ENCODE data around the gene GMPR.

The GMPR gene

GRCh38 chr6:16306334-16306733, 67.9 kb downstream of the GMPR start:
- no peak for DNase-seq

- DNase-seq: no peak
Observed at GRCh38 chr6:16311763-16312162, 73.4 kb downstream of the GMPR start.

- DNase-seq: no peak
Observed at GRCh38 chr6:16313732-16314131, 75.3 kb downstream of the GMPR start.

GRCh38 chr6:16314296-16314695, 75.9 kb downstream of the GMPR start:
- DNase-seq: no peak

GRCh38 chr6:16316741-16317251, 78.4 kb downstream of the GMPR start:
- peak; percentile 50 for DNase-seq

- DNase-seq: peak; percentile 18
Observed at GRCh38 chr6:16318538-16318937, 80.2 kb downstream of the GMPR start.

- no peak for DNase-seq
Observed at GRCh38 chr6:16318953-16319720, 80.8 kb downstream of the GMPR start.

- peak; percentile 83 for DNase-seq
Observed at GRCh38 chr6:16319813-16320532, 81.6 kb downstream of the GMPR start.

GRCh38 chr6:16320533-16321340, 82.3 kb downstream of the GMPR start:
- no peak for DNase-seq

- DNase-seq: no peak
Observed at GRCh38 chr6:16321341-16321710, 82.9 kb downstream of the GMPR start.

- DNase-seq: no peak
Observed at GRCh38 chr6:16321826-16322225, 83.4 kb downstream of the GMPR start.

- peak; percentile 93 for DNase-seq
Observed at GRCh38 chr6:16322666-16323312, 84.4 kb downstream of the GMPR start.

- DNase-seq: no peak
Observed at GRCh38 chr6:16324184-16324583, 85.8 kb downstream of the GMPR start.

- no peak for DNase-seq
Observed at GRCh38 chr6:16324606-16325225, 86.3 kb downstream of the GMPR start.

GRCh38 chr6:16326531-16326930, 88.1 kb downstream of the GMPR start:
- no peak for DNase-seq

- DNase-seq: no peak
Observed at GRCh38 chr6:16326971-16327776, 88.8 kb downstream of the GMPR start.

GRCh38 chr6:16327777-16328325, 89.5 kb downstream of the GMPR start:
- DNase-seq: no peak

GRCh38 chr6:16329233-16329632, 90.8 kb downstream of the GMPR start:
- no peak for DNase-seq

GRCh38 chr6:16331384-16332174, 93.2 kb downstream of the GMPR start:
- DNase-seq: peak; percentile 74

GRCh38 chr6:16332175-16332542, 93.8 kb downstream of the GMPR start:
- DNase-seq: peak; percentile 88

All from activated CD4-positive, alpha-beta T cell treated with anti-CD3 and anti-CD28 coated beads, Interleukin-2, amount 50 U/mL, for 16 hours (primary cell).